Measurements from ENCODE around the gene SERPINA10. TPM values are rescaled to one million over a fixed set of nuclear protein-coding genes. Genes with fewer than 3 reads are reported as not detected.
"Not testable (repeated sequence)": the region's sequence is repeated elsewhere in the genome, so short reads cannot be mapped to it uniquely, and the experiment has no call there.

Gene SERPINA10
- total RNA-seq, 4 donors from 2014 or later: not detected

GRCh38 chr14:94278731-94279130 lies 14.3 kb downstream of the SERPINA10 start:
- TF ChIP-seq CTCF (IDR thresholded peaks at IDR 0.05) (no peak), EP300 (IDR thresholded peaks at IDR 0.05) (no peak), POLR2A (IDR thresholded peaks at IDR 0.05) (no peak)
- Histone ChIP-seq H3K4me1 (no peaks in the 10 kb centered on the region), H3K27me3 (no peaks in the 10 kb centered on the region), H3K4me3 (no peak overlapping the region), H3K36me3 (no peaks in the 10 kb centered on the region), H3K9me3 (no peaks in the 10 kb centered on the region), H3K27ac (no peak overlapping the region)
- WGBS, 2 donors: 60 to 74% methylated on average over 2 of the region's 2 CpGs
- no peak for DNase-seq (ENCODE audit: low spot score in 2 of 2)

GRCh38 chr14:94276898-94277561 lies 16.0 kb downstream of the SERPINA10 start:
- H3K27ac ChIP-seq; H3K4me1 ChIP-seq; DNase-seq (ENCODE audit: low spot score in 2 of 2); H3K4me3 ChIP-seq; H3K9me3 ChIP-seq; H3K36me3 ChIP-seq; H3K27me3 ChIP-seq: not testable (repeated sequence)
- 68 to 80% methylated on average over 11 of the region's 11 CpGs for WGBS, 2 donors

- no peak for DNase-seq (ENCODE audit: low spot score in 2 of 2)
- Histone ChIP-seq H3K27me3 (no peaks in the 10 kb centered on the region), H3K4me3 (no peak overlapping the region), H3K9me3 (no peaks in the 10 kb centered on the region), H3K4me1 (no peaks in the 10 kb centered on the region), H3K27ac (no peak overlapping the region), H3K36me3 (no peaks in the 10 kb centered on the region)
- WGBS, 2 donors: 44 to 46% methylated on average over 10 of the region's 10 CpGs
- TF ChIP-seq CTCF (IDR thresholded peaks at IDR 0.05) (no peak), POLR2A (IDR thresholded peaks at IDR 0.05) (no peak), EP300 (IDR thresholded peaks at IDR 0.05) (no peak)
Measured at GRCh38 chr14:94269156-94269555, 23.9 kb downstream of the SERPINA10 start.

- not testable (repeated sequence) for H3K27me3 ChIP-seq; H3K27ac ChIP-seq; H3K9me3 ChIP-seq; DNase-seq (ENCODE audit: low spot score in 2 of 2); H3K36me3 ChIP-seq; H3K4me3 ChIP-seq; H3K4me1 ChIP-seq
- 74 to 81% methylated on average over 7 of the region's 7 CpGs for WGBS, 2 donors
Measured at GRCh38 chr14:94268582-94268981, 24.5 kb downstream of the SERPINA10 start.

GRCh38 chr14:94267352-94267751 lies 25.7 kb downstream of the SERPINA10 start:
- 73 to 89% methylated on average over 1 of the region's 1 CpG for WGBS, 2 donors
- TF ChIP-seq CTCF (IDR thresholded peaks at IDR 0.05) (no peak), POLR2A (IDR thresholded peaks at IDR 0.05) (no peak), EP300 (IDR thresholded peaks at IDR 0.05) (no peak)
- H3K9me3 ChIP-seq: peaks cover 0 to 17% (median 3%) of the 10 kb centered on the region in 4 donors
- DNase-seq (ENCODE audit: low spot score in 2 of 2): no peak
- H3K4me3 ChIP-seq: no peak overlapping the region
- no peaks in the 10 kb centered on the region for H3K4me1 ChIP-seq
- H3K27me3 ChIP-seq: no peaks in the 10 kb centered on the region
- no peak overlapping the region for H3K27ac ChIP-seq
- no peaks in the 10 kb centered on the region for H3K36me3 ChIP-seq

- H3K27ac ChIP-seq; H3K4me1 ChIP-seq; H3K36me3 ChIP-seq; H3K27me3 ChIP-seq; H3K4me3 ChIP-seq; DNase-seq (ENCODE audit: low spot score in 2 of 2): not testable (repeated sequence)
- WGBS, 2 donors: 47 to 83% methylated on average over 3 of the region's 3 CpGs
- H3K9me3 ChIP-seq: peaks cover 0 to 22% (median 3%) of the 10 kb centered on the region in 4 donors
Measured at GRCh38 chr14:94264195-94264594, 28.9 kb downstream of the SERPINA10 start.

GRCh38 chr14:94244182-94244581 lies 48.9 kb downstream of the SERPINA10 start:
- Histone ChIP-seq H3K36me3 (no peaks in the 10 kb centered on the region), H3K27ac (no peak overlapping the region), H3K4me3 (no peak overlapping the region), H3K9me3 (no peaks in the 10 kb centered on the region), H3K4me1 (no peaks in the 10 kb centered on the region), H3K27me3 (peaks cover 0 to 4% of the 10 kb centered on the region in 2 donors)
- TF ChIP-seq EP300 (IDR thresholded peaks at IDR 0.05) (no peak), CTCF (IDR thresholded peaks at IDR 0.05) (no peak), POLR2A (IDR thresholded peaks at IDR 0.05) (no peak)
- 66 to 68% methylated on average over 2 of the region's 2 CpGs for WGBS, 2 donors
- DNase-seq (ENCODE audit: low spot score in 2 of 2): no peak

All from tibial nerve (tissue), 4 donors.